ENCODE data around the gene CLMN.

CLMN gene

GRCh38 chr14:95320955-95321600 lies 1.4 kb upstream of the CLMN start:
- DNase-seq: no peak

GRCh38 chr14:95320078-95320895 lies 579 bp upstream of the CLMN start:
- DNase-seq: no peak

GRCh38 chr14:95318399-95319311 lies 1.1 kb downstream of the CLMN start:
- DNase-seq: no peak

- no peak for DNase-seq
These were observed 1.8 kb downstream of the CLMN start for GRCh38 chr14:95317817-95318343.

DNA sequence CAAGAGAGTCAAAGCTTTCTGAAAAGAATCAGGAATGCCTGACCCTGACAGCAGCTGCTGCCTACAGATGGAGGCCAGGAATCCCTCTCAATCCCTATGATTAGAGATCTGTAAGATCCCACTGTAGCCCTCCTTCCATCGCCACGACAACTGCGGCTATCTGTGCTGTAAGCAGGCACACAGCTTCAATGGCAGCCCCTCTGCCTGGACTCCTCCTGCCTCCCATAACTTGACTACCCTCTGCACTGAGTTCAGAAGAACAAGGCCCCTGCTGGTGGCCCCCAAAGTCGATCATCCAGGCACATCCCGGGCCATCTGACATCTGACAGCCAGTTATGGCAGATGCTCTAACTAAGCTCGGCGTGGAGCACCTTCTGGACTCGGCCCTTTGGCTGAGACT lies 2.9 kb downstream of the CLMN start:
- no peak for DNase-seq

DNA sequence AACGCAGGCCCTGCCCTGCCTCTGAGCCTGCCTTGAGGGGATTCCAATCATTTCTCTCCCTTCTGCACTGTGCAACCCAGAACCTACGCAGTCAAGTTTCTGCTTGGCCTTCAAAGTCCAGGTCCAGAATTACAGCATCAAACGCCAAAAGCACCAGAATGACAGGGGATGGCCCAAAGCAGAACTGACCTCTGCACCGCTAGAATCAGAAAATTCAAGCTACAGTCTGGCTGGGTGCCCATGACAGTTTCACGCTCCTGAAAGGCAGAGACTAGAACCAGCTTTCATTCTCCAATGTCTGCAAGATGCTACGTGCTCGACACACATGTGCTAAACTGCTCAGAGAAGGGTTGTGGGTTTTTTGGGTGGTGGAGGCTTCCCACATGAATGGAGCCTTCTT lies 4.1 kb downstream of the CLMN start:
- DNase-seq: no peak

DNA sequence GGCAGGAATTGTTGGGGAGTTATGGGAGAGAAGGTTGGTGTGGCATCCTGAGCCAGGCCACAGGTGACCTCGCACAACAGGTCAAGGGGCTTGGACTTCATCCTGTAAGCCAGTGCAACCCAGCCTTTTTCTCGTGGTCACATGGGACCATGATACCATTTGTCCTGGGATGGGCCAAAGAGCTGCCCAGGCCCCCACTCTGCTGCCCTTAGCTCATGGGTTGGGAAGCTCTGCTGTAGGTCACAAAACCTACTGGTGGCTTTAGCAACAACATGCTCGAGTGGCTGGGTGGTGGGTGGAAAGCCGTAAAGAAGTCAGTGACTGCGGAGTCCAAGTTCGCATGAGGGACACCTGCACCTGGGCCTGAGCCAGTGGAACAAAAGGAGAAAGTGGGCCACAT lies 4.6 kb downstream of the CLMN start:
- no peak for DNase-seq

- no peak for DNase-seq
These were observed 5.1 kb downstream of the CLMN start for GRCh38 chr14:95314609-95315008.

GRCh38 chr14:95313707-95314106 lies 6.0 kb downstream of the CLMN start:
- no peak for DNase-seq

- DNase-seq: no peak
These were observed 6.5 kb downstream of the CLMN start for GRCh38 chr14:95313190-95313589.

GRCh38 chr14:95312311-95312710 lies 7.4 kb downstream of the CLMN start:
- DNase-seq: no peak

DNA sequence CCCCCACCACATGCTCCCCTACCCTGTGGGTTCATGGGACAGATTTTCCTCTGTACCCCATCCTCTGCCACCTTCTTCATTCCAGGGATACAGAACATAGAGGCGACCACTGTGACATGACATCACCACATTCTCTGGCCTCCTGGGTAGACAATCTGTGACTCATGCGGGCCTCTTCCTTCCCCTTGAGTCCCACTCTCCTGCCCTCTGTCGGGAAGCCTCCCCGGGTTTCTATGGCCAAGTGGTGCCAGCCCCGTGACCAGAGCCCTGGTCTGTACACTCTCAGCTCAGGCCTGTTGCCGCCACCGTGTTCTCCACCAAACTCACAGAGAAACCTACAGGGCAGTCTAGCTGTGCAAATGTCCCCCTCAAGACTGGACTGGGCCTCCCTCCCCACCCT lies 8.0 kb downstream of the CLMN start:
- no peak for DNase-seq

- no peak for DNase-seq
These were observed 8.9 kb downstream of the CLMN start for GRCh38 chr14:95310635-95311380.

GRCh38 chr14:95309261-95310051 lies 10.3 kb downstream of the CLMN start:
- no peak for DNase-seq

- DNase-seq: no peak
These were observed 11.6 kb downstream of the CLMN start for GRCh38 chr14:95308073-95308472.

- no peak for DNase-seq
These were observed 12.2 kb downstream of the CLMN start for GRCh38 chr14:95307402-95308041.

- DNase-seq: no peak
These were observed 13.8 kb downstream of the CLMN start for GRCh38 chr14:95305940-95306339.

DNA sequence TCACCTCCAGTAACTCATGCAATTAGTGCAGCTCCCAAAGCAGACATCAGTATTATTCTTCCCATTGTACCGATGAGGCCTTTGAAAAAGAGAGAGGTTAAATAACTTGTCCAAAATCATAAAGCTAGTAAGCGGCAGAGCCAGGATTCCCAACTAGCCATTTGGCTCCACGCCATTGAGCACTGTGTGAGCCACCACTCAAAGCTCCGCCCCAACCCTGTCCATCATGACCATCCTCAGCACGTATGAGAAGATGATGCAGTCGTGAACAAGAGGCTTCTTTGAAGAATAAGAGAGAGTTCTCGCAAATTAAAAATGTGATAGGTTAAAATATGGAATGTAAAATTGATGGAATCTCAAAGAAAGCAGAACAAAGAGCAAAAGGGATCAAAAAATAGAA lies 14.6 kb downstream of the CLMN start:
- no peak for DNase-seq

DNA sequence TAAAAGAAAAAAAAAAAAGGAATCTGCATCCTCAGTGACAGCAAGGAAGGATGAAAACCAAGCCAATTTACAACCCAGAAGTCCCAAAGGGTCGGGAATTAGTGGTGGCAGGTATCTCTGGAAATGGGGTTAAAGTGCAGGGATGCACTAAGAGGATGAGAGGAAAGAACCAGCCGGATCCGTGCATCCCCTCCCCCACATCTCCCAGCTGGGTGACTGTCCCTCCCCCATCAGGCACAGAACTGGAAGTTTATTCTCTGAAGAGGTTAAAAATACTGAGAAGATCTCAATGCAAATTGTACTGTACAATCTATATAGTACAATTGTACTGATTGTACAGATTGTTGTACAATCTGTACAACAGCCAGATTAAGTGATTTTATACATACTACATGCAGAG lies 15.4 kb downstream of the CLMN start:
- DNase-seq: no peak

GRCh38 chr14:95303552-95303951 lies 16.2 kb downstream of the CLMN start:
- no peak for DNase-seq

All from fibroblast of skin of right quadriceps (primary cell).